Nephron (organoid): ENCODE data around the gene PPARGC1A.
A peak's percentile ranks its signal among the peaks of the same experiment; 100 is the strongest.

Source experiments
- H3K27ac Mint-ChIP-seq, 3 experiments: 2 replicates each; pipeline ENCODE4 v1.8.0; 2020; ENCODE audit warnings: mixed read lengths in 3 of 3, mild to moderate bottlenecking in 2 of 3, moderate library complexity in 1 of 3
- H3K27me3 Mint-ChIP-seq: 2 replicates; pipeline ENCODE4 v1.8.0; 2021; ENCODE audit warnings: low read depth, mild to moderate bottlenecking, moderate library complexity, mixed read lengths
- H3K36me3 Mint-ChIP-seq: 2 replicates; pipeline ENCODE4 v1.8.0; 2020; ENCODE audit warnings: low read depth, mixed read lengths
- H3K4me1 Mint-ChIP-seq: 2 replicates; pipeline ENCODE4 v1.8.0; 2020; ENCODE audit warnings: mixed read lengths
- H3K4me3 Mint-ChIP-seq, 3 experiments: 2 replicates each; pipeline ENCODE4 v1.8.0; 2020; ENCODE audit warnings: mild to moderate bottlenecking in 3 of 3, mixed read lengths in 3 of 3, moderate library complexity in 2 of 3
- H3K9me3 Mint-ChIP-seq: 2 replicates; pipeline ENCODE4 v1.8.0; 2020; ENCODE audit warnings: mixed read lengths
- CTCF ChIP-seq, 3 experiments: fragments of 200-600 bp; sonication (generic); IDR thresholded peaks; one replicate each; pipeline ENCODE4 v1.5.0; 2021; ENCODE audit warnings: antibody characterized with exemption in 3 of 3; ENCODE audit not compliant: unreplicated experiment in 3 of 3

PPARGC1A gene

DNA sequence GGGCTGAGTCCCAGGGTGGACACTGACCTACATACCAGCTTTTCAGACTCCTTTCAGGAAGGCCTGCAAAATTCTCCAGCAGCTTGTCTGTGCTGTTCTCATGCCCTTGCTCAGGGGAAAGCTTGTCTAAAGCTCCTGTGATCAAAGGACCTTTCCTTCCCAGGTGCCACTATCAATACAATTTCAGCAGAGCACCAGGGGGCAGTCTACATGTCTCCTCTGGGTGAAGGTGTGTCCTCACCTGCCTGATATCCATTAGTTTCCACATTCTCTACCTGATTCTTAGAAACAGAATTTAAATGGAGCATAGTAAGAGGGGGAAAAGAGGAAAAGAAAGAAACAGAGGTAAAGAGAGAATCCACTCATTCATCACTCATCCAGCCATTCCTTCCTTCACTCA lies 114.2 kb downstream of the PPARGC1A start:
- H3K9me3 Mint-ChIP-seq: peaks cover 1% of the 10 kb centered on the region

GRCh38 chr4:23774909-23775308 lies 114.9 kb downstream of the PPARGC1A start:
- Mint-ChIP-seq H3K4me1 (peaks cover 2% of the 10 kb centered on the region), H3K36me3 (no peaks in the 10 kb centered on the region), H3K27me3 (peaks cover 6% of the 10 kb centered on the region), H3K9me3 (no peaks in the 10 kb centered on the region), H3K27ac (no peak overlapping the region), H3K4me3 (no peak overlapping the region)
- TF ChIP-seq CTCF (IDR thresholded peaks at IDR 0.05; ENCODE audit: unreplicated experiment in 3 of 3): no peak

More for the DNA sequence above, 114.2 kb downstream of the PPARGC1A start:
- TF ChIP-seq CTCF (IDR thresholded peaks at IDR 0.05; ENCODE audit: unreplicated experiment in 3 of 3): no peak
- H3K4me3 Mint-ChIP-seq: no peak overlapping the region
- H3K36me3 Mint-ChIP-seq: peaks cover 3% of the 10 kb centered on the region
- no peaks in the 10 kb centered on the region for H3K4me1 Mint-ChIP-seq
- peaks cover 6% of the 10 kb centered on the region for H3K27me3 Mint-ChIP-seq
- no peak overlapping the region for H3K27ac Mint-ChIP-seq

- no peaks in the 10 kb centered on the region for H3K9me3 Mint-ChIP-seq
- H3K4me3 Mint-ChIP-seq: no peak overlapping the region
- no peak overlapping the region for H3K27ac Mint-ChIP-seq
- peaks cover 8% of the 10 kb centered on the region for H3K4me1 Mint-ChIP-seq
- H3K27me3 Mint-ChIP-seq: peaks cover 6% of the 10 kb centered on the region
- TF ChIP-seq CTCF (IDR thresholded peaks at IDR 0.05; ENCODE audit: unreplicated experiment in 3 of 3): no peak
- no peaks in the 10 kb centered on the region for H3K36me3 Mint-ChIP-seq
Measured at GRCh38 chr4:23773884-23774636, 115.8 kb downstream of the PPARGC1A start.

DNA sequence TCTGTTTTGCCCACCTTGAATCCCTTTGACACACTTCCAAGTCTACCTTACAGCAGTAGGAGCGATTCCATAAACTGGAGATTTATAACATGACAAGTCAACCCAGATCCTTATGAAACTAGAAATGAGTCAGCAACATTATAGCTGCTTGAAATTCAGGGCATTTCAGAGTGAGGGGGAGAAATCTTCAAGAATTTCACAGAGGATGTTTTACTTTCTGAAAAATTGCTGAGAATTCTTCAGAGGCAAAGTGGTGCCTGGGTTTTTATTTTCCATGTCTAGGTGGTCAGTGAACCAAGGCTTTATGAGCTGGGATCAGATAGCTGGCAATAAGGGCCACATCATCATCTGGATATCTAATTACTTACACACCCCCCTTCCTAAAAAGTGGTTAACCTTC lies 119.8 kb downstream of the PPARGC1A start:
- TF ChIP-seq CTCF (IDR thresholded peaks at IDR 0.05; ENCODE audit: unreplicated experiment in 3 of 3): no peak
- Mint-ChIP-seq H3K9me3 (no peaks in the 10 kb centered on the region), H3K4me3 (no peak overlapping the region), H3K27ac (peak overlapping the region in 2 of 3 experiments; percentile 45 to 76), H3K4me1 (peaks cover 24% of the 10 kb centered on the region), H3K27me3 (peaks cover 2% of the 10 kb centered on the region), H3K36me3 (no peaks in the 10 kb centered on the region)

DNA sequence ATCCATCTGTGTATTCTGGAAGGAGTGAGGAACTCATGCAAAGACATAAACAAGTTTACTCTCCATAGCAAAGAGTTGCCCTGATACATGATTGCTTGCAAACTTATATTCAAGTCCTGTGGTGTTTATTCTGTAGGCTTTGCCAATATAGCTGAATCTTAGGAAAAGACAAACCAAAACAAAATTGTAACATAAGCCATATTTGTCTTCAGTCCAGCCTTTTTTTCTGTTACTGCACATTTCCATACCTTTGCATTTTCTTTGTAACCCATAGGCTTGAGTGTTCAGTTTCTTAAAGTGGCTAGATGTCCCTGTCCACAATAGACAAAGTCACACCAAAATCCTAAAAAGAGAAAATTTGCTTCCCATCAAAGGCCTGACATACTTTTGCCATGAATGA lies 120.4 kb downstream of the PPARGC1A start:
- Mint-ChIP-seq H3K36me3 (no peaks in the 10 kb centered on the region), H3K4me1 (peaks cover 24% of the 10 kb centered on the region), H3K4me3 (no peak overlapping the region), H3K9me3 (no peaks in the 10 kb centered on the region), H3K27ac (peak overlapping the region in 2 of 3 experiments; percentile 45 to 76), H3K27me3 (no peaks in the 10 kb centered on the region)
- TF ChIP-seq CTCF (IDR thresholded peaks at IDR 0.05; ENCODE audit: unreplicated experiment in 3 of 3): no peak

DNA sequence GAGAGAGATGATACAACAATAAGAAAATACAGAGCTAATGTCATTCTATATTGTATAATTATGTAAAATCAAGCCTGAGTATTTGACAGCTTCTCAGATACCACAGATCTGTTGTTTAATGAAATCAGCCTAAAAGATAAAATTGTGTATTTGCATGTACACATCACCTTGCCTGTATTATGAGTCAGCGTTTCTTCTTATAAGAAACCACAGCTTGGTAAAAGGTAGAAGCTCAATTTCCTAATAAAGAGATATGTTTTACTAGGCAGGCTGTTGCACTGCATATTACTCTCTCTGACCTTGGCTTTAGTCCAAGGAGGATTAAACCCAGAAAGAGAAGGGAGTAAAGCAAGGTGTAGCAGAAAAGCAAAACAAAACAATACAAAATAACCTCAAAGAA lies 121.3 kb downstream of the PPARGC1A start:
- Mint-ChIP-seq H3K36me3 (no peaks in the 10 kb centered on the region), H3K4me1 (peaks cover 24% of the 10 kb centered on the region), H3K4me3 (no peak overlapping the region), H3K27ac (peak overlapping the region in 1 of 3 experiments; percentile 32), H3K27me3 (no peaks in the 10 kb centered on the region), H3K9me3 (no peaks in the 10 kb centered on the region)
- TF ChIP-seq CTCF (IDR thresholded peaks at IDR 0.05; ENCODE audit: unreplicated experiment in 3 of 3): no peak
